ENCODE measurements around the gene ABCC10. TPM values are rescaled to one million over a fixed set of nuclear protein-coding genes. Genes with fewer than 3 reads are reported as not detected.
A peak's percentile ranks its signal among the peaks of the same experiment; 100 is the strongest.
"Not testable (repeated sequence)": the region's sequence is repeated elsewhere in the genome, so short reads cannot be mapped to it uniquely, and the experiment has no call there.

ABCC10 gene
- total RNA-seq, 1 donor from 2014 or later = 45.6 TPM

DNA sequence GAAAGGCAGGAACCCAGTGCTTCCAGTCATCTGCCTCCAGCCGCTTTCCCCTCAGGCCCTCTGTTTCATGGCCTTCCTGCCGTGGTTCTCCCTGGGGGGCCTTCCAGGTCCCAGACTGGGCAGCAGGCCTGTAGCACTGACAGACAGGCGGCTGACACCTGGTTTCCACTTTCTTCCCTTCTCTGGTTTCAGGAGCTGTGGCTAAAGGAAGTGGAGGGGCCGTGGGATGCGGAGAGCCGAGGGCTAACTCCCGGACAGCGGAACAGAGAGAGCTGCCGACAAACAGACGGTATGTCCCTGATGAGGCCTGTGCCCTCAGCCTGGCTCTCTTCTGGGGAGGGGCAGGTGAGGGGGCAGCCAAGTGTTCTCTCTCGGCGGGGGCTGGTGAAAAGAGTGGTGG, 70.3 kb downstream of the ABCC10 start:
- Mint-ChIP-seq H3K27me3 (ENCODE audit: unreplicated experiment) (peaks cover 11% of the 10 kb centered on the region), H3K9me3 (ENCODE audit: unreplicated experiment) (no peaks in the 10 kb centered on the region), H3K4me3 (ENCODE audit: unreplicated experiment) (no peak overlapping the region), H3K36me3 (ENCODE audit: low read depth, unreplicated experiment) (peaks cover 37% of the 10 kb centered on the region), H3K4me1 (ENCODE audit: unreplicated experiment) (peaks cover 33% of the 10 kb centered on the region), H3K27ac (ENCODE audit: unreplicated experiment) (no peak overlapping the region)
- no peak for TF ChIP-seq CTCF (IDR thresholded peaks at IDR 0.05; ENCODE audit: unreplicated experiment)
- no peak for DNase-seq (ENCODE audit: low spot score)

DNA sequence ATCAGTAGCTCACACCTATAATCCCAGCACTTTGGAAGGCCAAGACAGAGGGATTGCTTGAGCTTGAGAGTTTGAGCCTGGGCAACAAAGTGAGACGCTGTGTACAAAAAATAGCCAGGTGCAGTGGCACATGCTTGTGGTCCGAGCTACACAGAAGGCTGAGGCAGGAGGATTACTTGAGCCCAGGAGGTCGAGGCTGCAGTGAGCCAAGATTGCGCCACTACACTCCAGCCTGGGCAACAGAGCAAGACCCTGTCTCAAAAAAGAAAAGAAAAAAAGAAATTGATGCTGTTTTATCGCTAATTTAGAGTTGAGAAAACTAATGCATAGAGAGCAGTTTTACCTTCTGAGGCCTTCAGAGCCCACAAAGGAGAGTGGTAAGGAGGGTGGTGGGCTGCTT, 71.0 kb downstream of the ABCC10 start:
- Mint-ChIP-seq H3K4me1 (ENCODE audit: unreplicated experiment) (peaks cover 30% of the 10 kb centered on the region), H3K27me3 (ENCODE audit: unreplicated experiment) (peaks cover 12% of the 10 kb centered on the region), H3K36me3 (ENCODE audit: low read depth, unreplicated experiment) (peaks cover 40% of the 10 kb centered on the region)
- not testable (repeated sequence) for H3K27ac Mint-ChIP-seq (ENCODE audit: unreplicated experiment); H3K9me3 Mint-ChIP-seq (ENCODE audit: unreplicated experiment); H3K4me3 Mint-ChIP-seq (ENCODE audit: unreplicated experiment); DNase-seq (ENCODE audit: low spot score)

GRCh38 chr6:43499028-43499815, 71.9 kb downstream of the ABCC10 start:
- Mint-ChIP-seq H3K36me3 (ENCODE audit: low read depth, unreplicated experiment) (peaks cover 46% of the 10 kb centered on the region), H3K4me3 (ENCODE audit: unreplicated experiment) (no peak overlapping the region)
- no peak for TF ChIP-seq CTCF (IDR thresholded peaks at IDR 0.05; ENCODE audit: unreplicated experiment)

More at GRCh38 chr6:43499028-43499815, 71.9 kb downstream of the ABCC10 start:
- Mint-ChIP-seq H3K4me1 (ENCODE audit: unreplicated experiment) (peaks cover 24% of the 10 kb centered on the region), H3K27ac (ENCODE audit: unreplicated experiment) (peak overlapping the region; percentile 50), H3K9me3 (ENCODE audit: unreplicated experiment) (no peaks in the 10 kb centered on the region), H3K27me3 (ENCODE audit: unreplicated experiment) (peaks cover 12% of the 10 kb centered on the region)
- DNase-seq (ENCODE audit: low spot score) = no peak

Small RNA genes within 50 kb of the gene (microRNA-seq; reads per million reads assigned to microRNA genes)
- gene MIR6780B (ENCODE audit: unreplicated experiment) = 2.2 reads per million, percentile 31 among the genes with 10 or more reads in this experiment

Other genes starting within 250 kb of the ABCC10 start
- gene CUL9, start 245.3 kb upstream of the ABCC10 start, total RNA-seq (ENCODE audit: unreplicated experiment) = 55.4 TPM
- gene DNPH1, start 198.1 kb upstream of the ABCC10 start, total RNA-seq (ENCODE audit: unreplicated experiment) = 4.5 TPM
- gene TTBK1, start 184.1 kb upstream of the ABCC10 start, total RNA-seq (ENCODE audit: unreplicated experiment) = 1.0 TPM
- not detected for gene SLC22A7, start 129.3 kb upstream of the ABCC10 start, total RNA-seq (ENCODE audit: unreplicated experiment)
- 1.1 TPM for gene CRIP3, start 118.7 kb upstream of the ABCC10 start, total RNA-seq (ENCODE audit: unreplicated experiment)
- 26.7 TPM for gene ZNF318, start 57.9 kb upstream of the ABCC10 start, total RNA-seq (ENCODE audit: unreplicated experiment)
- 0.18 TPM for gene DLK2, start 28.0 kb downstream of the ABCC10 start, total RNA-seq (ENCODE audit: unreplicated experiment)
- 41.8 TPM for gene TJAP1, start 50.0 kb downstream of the ABCC10 start, total RNA-seq (ENCODE audit: unreplicated experiment)
- gene LRRC73, start 82.8 kb downstream of the ABCC10 start, total RNA-seq (ENCODE audit: unreplicated experiment) = 0.28 TPM
- gene YIPF3, start 89.4 kb downstream of the ABCC10 start, total RNA-seq (ENCODE audit: unreplicated experiment) = 138 TPM
- gene POLR1C, start 89.5 kb downstream of the ABCC10 start, total RNA-seq (ENCODE audit: unreplicated experiment) = 30.7 TPM
- gene XPO5, start 148.5 kb downstream of the ABCC10 start, total RNA-seq (ENCODE audit: unreplicated experiment) = 37.6 TPM
- 12.5 TPM for gene POLH, start 148.6 kb downstream of the ABCC10 start, total RNA-seq (ENCODE audit: unreplicated experiment)
- gene GTPBP2, start 201.7 kb downstream of the ABCC10 start, total RNA-seq (ENCODE audit: unreplicated experiment) = 76.6 TPM
- 26.8 TPM for gene MAD2L1BP, start 208.3 kb downstream of the ABCC10 start, total RNA-seq (ENCODE audit: unreplicated experiment)
- gene RSPH9, start 217.5 kb downstream of the ABCC10 start, total RNA-seq (ENCODE audit: unreplicated experiment) = not detected